ENCODE data around the gene ATF7IP.
A peak's percentile ranks its signal among the peaks of the same experiment; 100 is the strongest.

The ATF7IP gene

DNA sequence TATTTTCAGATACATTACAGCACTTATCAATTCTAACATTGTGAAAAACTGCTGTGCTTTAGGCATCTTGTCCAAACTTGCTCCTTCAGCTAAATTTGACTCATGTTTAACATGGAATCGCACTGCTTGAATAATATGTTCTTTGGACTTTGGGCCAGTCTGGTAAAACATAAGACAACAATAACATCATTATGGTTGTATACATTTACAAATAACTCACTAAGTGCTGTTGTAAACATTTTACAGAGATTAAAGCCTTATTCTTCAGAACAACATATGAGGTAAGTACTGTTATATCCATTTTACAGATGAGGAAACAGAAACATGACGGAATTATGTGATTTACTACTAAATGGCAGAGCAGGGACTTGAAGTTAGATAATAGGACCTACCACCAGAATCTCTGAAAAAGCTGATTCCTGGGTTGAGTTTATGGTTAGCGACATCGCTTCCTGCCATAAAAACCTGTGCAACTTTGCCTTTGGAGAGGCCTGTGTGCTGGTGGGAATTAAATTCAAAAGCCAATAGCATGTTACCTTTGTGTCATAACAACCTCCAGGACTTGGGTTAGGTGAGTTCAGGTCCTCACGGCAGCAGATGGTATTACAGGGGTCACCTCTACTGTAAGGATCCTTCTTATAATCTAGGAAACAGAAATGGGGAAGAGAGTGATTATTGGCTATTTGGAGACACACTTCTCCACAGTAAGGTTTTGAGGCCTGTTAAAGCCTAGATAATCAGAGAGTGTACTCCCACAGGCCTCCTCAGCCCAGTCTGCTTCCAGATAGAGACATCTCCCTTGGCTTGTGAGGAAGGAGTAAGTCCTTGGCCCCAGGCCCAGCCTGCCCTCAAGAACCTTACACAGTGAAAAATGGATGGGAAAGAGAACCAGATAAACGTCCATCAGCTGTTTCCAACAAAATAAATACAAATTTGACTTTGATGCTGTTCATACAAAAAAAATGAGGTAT is 140.4 kb downstream of the ATF7IP start:
- no peak for DNase-seq

DNA sequence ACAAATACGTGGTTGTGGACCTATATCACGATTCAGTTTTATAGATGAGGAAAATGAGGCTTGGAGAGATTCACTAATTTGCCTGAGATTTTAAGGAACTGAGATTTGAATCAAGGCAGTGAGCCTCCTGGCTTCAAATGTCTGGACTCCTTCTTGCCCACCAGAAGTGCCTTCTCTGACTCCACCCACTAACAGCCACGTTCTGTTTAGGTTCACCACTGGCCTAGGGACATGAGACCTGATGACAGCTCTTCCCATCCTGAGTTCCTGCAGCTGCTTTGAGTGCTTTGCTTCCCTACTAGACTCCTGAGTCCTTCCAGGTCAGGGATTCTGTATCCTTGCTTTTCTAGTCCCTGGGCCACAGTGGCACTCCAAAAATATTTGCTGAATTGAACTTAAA is 145.1 kb downstream of the ATF7IP start:
- no peak for DNase-seq

GRCh38 chr12:14514154-14514842 is 148.8 kb downstream of the ATF7IP start:
- DNase-seq: peak; percentile 48

DNA sequence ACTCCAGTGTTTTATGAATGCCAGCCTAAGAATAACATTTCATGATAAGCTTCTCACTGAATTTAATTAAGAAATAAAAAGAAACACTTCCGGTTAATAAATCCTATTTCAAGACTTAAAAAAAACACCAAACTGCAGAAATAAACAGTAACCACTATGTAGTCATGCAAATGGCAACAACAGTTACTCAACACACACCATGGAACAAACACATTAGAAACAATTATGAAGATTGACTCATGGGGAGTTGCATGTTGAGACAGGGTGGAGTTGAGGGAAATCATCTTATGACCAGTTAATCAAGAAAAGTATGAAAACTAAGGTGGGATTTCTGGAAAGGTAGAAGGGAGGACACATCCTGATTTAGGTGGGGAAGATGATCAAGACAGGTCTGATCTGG is 149.5 kb downstream of the ATF7IP start:
- no peak for DNase-seq

DNA sequence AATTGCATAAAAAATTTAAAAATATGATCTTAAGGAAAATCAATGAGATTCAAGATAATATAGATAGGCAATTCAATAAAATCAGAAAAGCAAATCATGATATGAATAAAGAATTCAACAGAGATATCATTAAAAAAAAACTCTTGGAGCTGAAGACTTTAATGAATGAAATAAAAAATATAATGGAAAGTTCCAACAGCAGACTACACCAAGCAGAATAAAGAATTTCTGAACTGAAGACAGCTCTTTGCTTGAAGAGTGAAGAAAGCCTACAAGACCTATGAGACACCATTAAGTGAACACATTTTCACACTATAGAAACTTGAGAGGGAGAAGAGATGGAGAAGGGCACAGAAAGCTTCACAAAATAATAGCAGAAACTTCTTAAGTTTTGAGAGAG is 156.3 kb downstream of the ATF7IP start:
- no peak for DNase-seq

- DNase-seq: no peak
Observed at GRCh38 chr12:14525964-14526363, 160.5 kb downstream of the ATF7IP start.

DNA sequence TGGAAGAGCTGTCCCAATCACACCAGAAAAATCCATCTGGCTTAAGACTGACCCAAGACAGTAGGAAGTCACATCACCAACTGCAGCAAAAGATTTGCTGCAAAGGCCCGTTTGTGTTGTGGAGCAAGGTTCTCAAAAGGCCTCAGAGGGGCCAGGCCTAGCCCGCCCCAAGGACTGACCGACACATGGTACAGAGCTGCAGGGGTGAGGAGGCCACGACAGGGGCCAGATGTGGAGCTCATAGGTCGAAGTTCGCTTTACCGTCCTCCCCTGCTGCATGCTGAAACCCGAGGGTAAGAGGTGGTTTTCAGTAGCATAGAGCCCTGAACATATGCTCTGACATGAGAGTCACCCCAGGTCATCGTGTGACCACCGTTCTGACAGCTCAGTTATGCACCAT is 166.7 kb downstream of the ATF7IP start:
- DNase-seq: no peak

GRCh38 chr12:14537088-14537487 is 171.6 kb downstream of the ATF7IP start:
- no peak for DNase-seq

DNA sequence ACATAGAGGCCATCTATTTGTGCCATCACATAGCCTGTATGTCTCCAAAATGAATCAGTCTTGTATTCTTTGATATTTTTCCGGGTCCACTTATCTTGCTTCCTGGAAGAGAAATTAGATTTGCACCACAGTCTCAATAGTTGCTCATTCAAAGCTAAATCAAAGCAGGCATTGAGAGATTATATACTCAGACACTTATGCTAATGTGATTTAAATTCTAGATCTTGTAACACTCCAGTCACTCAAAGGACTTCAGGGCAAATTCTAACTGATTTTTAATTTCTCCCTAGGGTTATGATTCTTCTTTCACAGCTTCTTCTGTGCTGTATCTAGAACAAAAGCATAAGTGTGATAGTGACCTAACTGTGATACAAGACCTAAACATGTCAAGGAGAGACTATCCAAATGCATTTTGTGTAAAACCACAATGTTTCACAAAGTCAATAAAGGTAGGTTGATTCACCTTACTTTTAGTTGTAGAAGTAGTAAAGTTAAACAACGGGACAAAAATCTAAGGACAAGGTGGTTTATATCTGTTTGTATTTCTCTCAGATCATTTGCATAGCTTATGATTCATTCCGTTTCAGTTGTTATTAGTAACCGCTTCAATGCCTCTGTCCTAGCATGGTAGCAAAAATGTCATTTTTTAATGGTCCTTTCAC is 175.4 kb downstream of the ATF7IP start:
- DNase-seq: no peak

- no peak for DNase-seq
Observed at GRCh38 chr12:14545144-14546124, 180.0 kb downstream of the ATF7IP start.

DNA sequence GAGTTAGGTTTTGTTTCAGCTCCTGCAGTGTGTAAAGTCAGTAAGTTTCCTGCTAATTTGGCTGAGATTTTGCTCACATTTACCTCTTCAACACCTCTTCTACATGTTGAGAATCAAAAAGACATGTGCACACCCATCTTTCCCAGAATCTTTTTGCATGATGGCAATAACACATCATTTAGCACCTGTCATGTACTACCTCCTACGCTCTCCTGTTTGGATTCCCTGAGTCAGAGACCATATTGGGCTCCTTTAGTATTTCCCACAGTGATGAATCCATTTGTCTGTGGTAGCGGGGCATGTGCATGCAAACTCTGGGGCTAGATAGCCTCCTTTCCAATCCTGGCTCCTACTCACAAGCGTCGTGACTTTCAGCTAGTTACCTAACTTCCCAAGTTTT is 182.1 kb downstream of the ATF7IP start:
- no peak for DNase-seq

DNA sequence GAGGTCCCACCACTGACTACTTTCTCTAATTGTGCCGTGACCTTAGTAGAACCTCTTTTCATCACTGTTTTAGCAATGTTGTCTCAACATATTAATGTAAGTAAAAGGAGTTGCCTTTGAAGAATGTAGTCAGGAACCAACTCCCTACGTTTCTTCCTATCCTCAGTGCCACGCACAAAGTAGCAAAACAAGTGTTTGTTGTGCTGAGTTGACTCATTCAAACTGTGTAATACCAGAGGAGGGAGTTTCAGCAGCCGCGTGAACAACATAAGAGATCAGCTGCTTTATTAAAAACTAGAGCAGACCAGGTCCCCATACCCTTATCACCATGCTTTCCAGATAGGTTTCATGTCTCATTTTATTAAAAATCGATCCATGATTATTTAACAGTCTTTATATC is 183.1 kb downstream of the ATF7IP start:
- DNase-seq: no peak
